Prostate gland (tissue), 2 donors: Measurements from ENCODE around the gene PPP1R2C. TPM values are rescaled to one million over a fixed set of nuclear protein-coding genes. Genes with fewer than 3 reads are reported as not detected.

Experiments
- DNase-seq: peaks from one replicate; pipeline ENCODE4 v3.0.0-alpha.2; 2019; ENCODE audit warnings: low spot score
- H3K27ac ChIP-seq, 2 donors: fragments of 200-600 bp; sonication (generic); 2 replicates each; pipeline ENCODE4 v1.5.1; 2017 to 2019
- H3K27me3 ChIP-seq: fragments of 200-600 bp; sonication (generic); replicated peaks from 2 replicates; pipeline ENCODE4 v1.5.1; 2019; ENCODE audit not compliant: insufficient read depth
- H3K36me3 ChIP-seq, 2 donors: fragments of 200-600 bp; sonication (generic); 1 replicate in 1 of 2; 2 replicates in 1 of 2; pipeline versions ENCODE4 v1.5.1 to v1.8.1; 2017 to 2019
- H3K4me1 ChIP-seq: fragments of 200-600 bp; sonication (generic); replicated peaks from 2 replicates; pipeline ENCODE4 v1.5.1; 2019
- H3K4me3 ChIP-seq, 2 donors: fragments of 200-600 bp; sonication (generic); 2 replicates each; pipeline ENCODE4 v1.5.1; 2017 to 2019
- H3K9me3 ChIP-seq: fragments of 200-600 bp; sonication (generic); 2 replicates; pipeline ENCODE4 v1.5.1; 2017
- POLR2A ChIP-seq: fragments of 450-650 bp; IDR thresholded peaks from one replicate; pipeline ENCODE4 v1.6.1; 2016; ENCODE audit warnings: antibody characterized with exemption, mild to moderate bottlenecking
- POLR2AphosphoS5 ChIP-seq: sonication (generic); formaldehyde crosslinking; IDR thresholded peaks from one replicate; pipeline ENCODE4 v1.6.1; 2017; ENCODE audit warnings: antibody characterized with exemption
- WGBS: methylation state at CpG from one replicate; pipeline ENCODE4 v1.1.5; 2018; 5-methylcytosine and 5-hydroxymethylcytosine counted together
- intact Hi-C: fragments of 100-400 bp; cut with DNase I; formaldehyde crosslinking; loops from one replicate; pipeline ENCODE4 v1.14.2; 2022
- total RNA-seq, 2 donors: library from RNA; depleted of rRNA; stranded (reverse); fragments of >200 nt; gene quantifications; one replicate each; pipeline ENCODE4 v1.1.0, GENCODE V29; 2016
- TF ChIP-seq, protein P1 (sequence below), 4 experiments: fragments of 200-600 bp in 2 of 4; fragments of 450-650 bp in 2 of 4; sonication (generic) in 2 of 4; IDR thresholded peaks; 1 replicate in 3 of 4; 2 replicates in 1 of 4; pipeline ENCODE4 v1.5.1; 2016 to 2019; ENCODE audit warnings: antibody characterized with exemption in 4 of 4, mild to moderate bottlenecking in 2 of 4, moderate library complexity in 2 of 4

The PPP1R2C gene
- total RNA-seq, 2 donors from 2014 or later: 6.6 TPM; not detected in 1

DNA sequence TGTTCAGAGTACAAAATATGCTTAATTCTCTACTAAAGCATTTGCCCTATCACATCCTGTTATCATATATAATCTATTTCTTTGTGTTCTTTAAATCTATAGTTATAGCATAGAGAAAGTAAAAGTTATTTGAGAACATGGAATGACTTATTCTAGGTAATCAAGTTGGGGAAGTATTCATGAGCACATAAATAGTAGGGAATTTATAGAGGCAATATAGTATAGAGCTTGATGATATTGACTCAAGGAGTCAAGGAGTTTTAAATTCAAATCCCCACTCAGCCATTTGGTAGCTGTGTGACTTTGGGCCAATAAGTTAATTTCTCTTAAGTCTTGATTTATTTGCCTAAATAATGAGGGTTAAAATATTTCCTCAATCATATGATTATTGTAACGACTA lies 37.5 kb downstream of the PPP1R2C start:
- Histone ChIP-seq H3K4me1 (no peaks in the 10 kb centered on the region), H3K27ac (no peak overlapping the region), H3K4me3 (no peak overlapping the region), H3K9me3 (no peaks in the 10 kb centered on the region), H3K27me3 (no peaks in the 10 kb centered on the region), H3K36me3 (no peaks in the 10 kb centered on the region)
- intact Hi-C loops: no loop called here
- TF ChIP-seq POLR2A (no peak), POLR2AphosphoS5 (no peak)
- TF ChIP-seq, protein P1, sequence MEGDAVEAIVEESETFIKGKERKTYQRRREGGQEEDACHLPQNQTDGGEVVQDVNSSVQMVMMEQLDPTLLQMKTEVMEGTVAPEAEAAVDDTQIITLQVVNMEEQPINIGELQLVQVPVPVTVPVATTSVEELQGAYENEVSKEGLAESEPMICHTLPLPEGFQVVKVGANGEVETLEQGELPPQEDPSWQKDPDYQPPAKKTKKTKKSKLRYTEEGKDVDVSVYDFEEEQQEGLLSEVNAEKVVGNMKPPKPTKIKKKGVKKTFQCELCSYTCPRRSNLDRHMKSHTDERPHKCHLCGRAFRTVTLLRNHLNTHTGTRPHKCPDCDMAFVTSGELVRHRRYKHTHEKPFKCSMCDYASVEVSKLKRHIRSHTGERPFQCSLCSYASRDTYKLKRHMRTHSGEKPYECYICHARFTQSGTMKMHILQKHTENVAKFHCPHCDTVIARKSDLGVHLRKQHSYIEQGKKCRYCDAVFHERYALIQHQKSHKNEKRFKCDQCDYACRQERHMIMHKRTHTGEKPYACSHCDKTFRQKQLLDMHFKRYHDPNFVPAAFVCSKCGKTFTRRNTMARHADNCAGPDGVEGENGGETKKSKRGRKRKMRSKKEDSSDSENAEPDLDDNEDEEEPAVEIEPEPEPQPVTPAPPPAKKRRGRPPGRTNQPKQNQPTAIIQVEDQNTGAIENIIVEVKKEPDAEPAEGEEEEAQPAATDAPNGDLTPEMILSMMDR (IDR thresholded peaks at IDR 0.05): no peak
- no peak for DNase-seq
- 96% methylated on average over 1 of the region's 1 CpG for WGBS

DNA sequence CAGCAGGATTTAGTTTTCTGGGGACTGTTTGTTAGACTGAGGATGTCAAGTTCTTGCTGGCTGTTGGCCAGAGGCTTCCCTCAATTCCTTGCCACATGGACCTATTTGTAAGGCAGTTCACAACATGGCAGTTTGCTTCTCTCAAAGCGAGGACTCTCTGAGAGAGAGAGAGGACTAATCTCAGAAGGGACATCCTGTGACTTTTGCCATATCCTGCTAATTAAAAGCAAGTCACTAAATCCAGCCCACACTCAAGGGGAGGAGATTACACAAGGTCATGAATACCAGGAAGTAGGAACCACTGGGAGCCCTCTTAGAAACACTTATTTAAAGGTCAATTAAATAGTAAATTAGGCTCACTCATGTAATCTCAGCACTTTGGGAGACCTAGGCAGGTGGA lies 38.2 kb downstream of the PPP1R2C start:
- WGBS: 89% methylated on average over 1 of the region's 1 CpG
- TF ChIP-seq POLR2A (no peak), POLR2AphosphoS5 (no peak)
- TF ChIP-seq, protein P1 (IDR thresholded peaks at IDR 0.05): no peak
- H3K4me3 ChIP-seq: no peak overlapping the region
- no peaks in the 10 kb centered on the region for H3K36me3 ChIP-seq
- intact Hi-C loops: no loop called here
- H3K9me3 ChIP-seq: no peaks in the 10 kb centered on the region
- H3K27ac ChIP-seq: no peak overlapping the region
- H3K4me1 ChIP-seq: no peaks in the 10 kb centered on the region
- no peak for DNase-seq
- no peaks in the 10 kb centered on the region for H3K27me3 ChIP-seq

DNA sequence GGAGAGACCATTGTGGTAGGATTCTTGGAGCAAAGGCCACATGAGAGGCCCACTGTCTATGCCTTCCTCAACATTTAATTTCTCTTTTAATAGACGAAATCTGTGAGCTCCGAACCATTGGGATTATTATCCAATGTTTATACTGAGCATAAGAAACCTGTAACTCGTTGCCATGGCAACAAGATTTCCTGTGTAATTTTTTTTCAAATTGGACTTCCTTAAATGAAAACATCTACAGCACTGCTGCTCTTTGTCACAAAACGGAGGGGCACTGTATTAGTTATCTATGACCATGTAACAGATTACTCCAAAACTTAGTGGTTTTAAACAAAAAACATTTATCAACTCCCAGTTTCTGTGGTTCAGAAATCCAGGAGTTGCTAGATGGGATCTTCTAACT lies 38.7 kb downstream of the PPP1R2C start:
- Histone ChIP-seq H3K36me3 (no peaks in the 10 kb centered on the region), H3K4me1 (no peaks in the 10 kb centered on the region), H3K4me3 (no peak overlapping the region), H3K9me3 (no peaks in the 10 kb centered on the region), H3K27ac (no peak overlapping the region), H3K27me3 (no peaks in the 10 kb centered on the region)
- DNase-seq: no peak
- 67% methylated on average over 4 of the region's 4 CpGs for WGBS
- no peak for TF ChIP-seq POLR2AphosphoS5
- TF ChIP-seq, protein P1 (IDR thresholded peaks at IDR 0.05): no peak
- intact Hi-C loops: no loop called here

DNA sequence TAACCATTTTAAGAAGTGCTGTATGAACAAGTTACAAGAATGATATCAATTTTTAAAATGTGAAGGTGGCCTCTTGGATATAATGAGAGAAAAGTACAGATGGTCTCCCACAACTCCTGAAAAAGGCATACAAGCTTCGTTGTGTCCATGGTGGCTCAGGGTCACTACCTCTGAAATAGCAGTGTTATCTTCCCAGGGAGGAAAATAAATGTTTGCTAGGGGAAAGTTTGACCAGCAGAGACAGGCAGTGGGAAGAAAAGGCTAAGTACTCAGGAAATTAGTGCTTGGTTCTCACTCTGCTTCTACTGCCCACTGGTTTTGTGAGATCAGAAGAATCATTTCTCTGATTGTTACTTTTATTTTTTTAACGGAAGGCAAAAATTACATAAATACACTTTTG lies 39.4 kb downstream of the PPP1R2C start:
- intact Hi-C loops: no loop called here
- DNase-seq: no peak
- H3K36me3 ChIP-seq: no peaks in the 10 kb centered on the region
- WGBS: 94% methylated on average over 2 of the region's 2 CpGs
- H3K27ac ChIP-seq: no peak overlapping the region
- no peaks in the 10 kb centered on the region for H3K9me3 ChIP-seq
- no peaks in the 10 kb centered on the region for H3K4me1 ChIP-seq
- H3K4me3 ChIP-seq: no peak overlapping the region
- TF ChIP-seq, protein P1 (IDR thresholded peaks at IDR 0.05): no peak
- TF ChIP-seq POLR2A (no peak), POLR2AphosphoS5 (no peak)
- no peaks in the 10 kb centered on the region for H3K27me3 ChIP-seq

DNA sequence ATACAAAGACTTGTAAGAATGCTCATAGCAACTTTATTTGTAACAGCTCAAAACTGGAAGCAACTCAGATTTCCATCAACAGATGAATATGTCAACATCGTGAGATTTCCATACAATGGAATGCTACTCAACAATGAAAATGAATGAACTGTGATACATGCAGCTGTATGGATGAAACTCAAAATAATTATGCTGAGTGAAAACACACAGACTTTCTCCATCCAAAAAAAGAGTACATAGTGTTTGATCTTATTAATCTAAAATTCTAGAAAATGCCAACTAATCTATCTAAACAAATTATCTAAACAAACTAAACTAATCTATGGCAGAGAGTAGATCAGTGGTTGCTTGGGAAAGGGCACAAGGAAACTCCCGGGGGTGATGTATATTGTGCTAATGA lies 42.7 kb downstream of the PPP1R2C start:
- TF ChIP-seq, protein P1 (IDR thresholded peaks at IDR 0.05): no peak
- TF ChIP-seq POLR2A (no peak), POLR2AphosphoS5 (no peak)
- intact Hi-C loops: no loop called here
- Histone ChIP-seq H3K9me3 (no peaks in the 10 kb centered on the region), H3K27me3 (no peaks in the 10 kb centered on the region), H3K4me1 (no peaks in the 10 kb centered on the region), H3K27ac (no peak overlapping the region), H3K4me3 (no peak overlapping the region), H3K36me3 (no peaks in the 10 kb centered on the region)
- DNase-seq: no peak
- WGBS: 84% methylated on average over 2 of the region's 2 CpGs
